Nephron progenitor cell (in vitro differentiated cells): ENCODE results near the gene SIM1.

Experiments
- DNase-seq: peaks from one replicate; pipeline ENCODE4 v3.0.0; 2021
- H3K27ac Mint-ChIP-seq: 2 replicates; pipeline ENCODE4 v1.8.0; 2021; ENCODE audit warnings: mild to moderate bottlenecking, moderate library complexity, mixed read lengths
- H3K27me3 Mint-ChIP-seq: 2 replicates; pipeline ENCODE4 v1.8.0; 2021; ENCODE audit warnings: mild to moderate bottlenecking, low read depth, mixed read lengths; ENCODE audit not compliant: poor library complexity
- H3K36me3 Mint-ChIP-seq: 2 replicates; pipeline ENCODE4 v1.8.0; 2021; ENCODE audit warnings: low read depth, mixed read lengths
- H3K4me1 Mint-ChIP-seq: 2 replicates; pipeline ENCODE4 v1.8.0; 2021; ENCODE audit warnings: mixed read lengths
- H3K4me3 Mint-ChIP-seq: 2 replicates; pipeline ENCODE4 v1.8.0; 2021; ENCODE audit warnings: mild to moderate bottlenecking, moderate library complexity, mixed read lengths
- H3K9me3 Mint-ChIP-seq: 2 replicates; pipeline ENCODE4 v1.8.0; 2021; ENCODE audit warnings: mild to moderate bottlenecking, moderate library complexity, mixed read lengths
- TF ChIP-seq, protein P1 (sequence below): fragments of 200-600 bp; sonication (generic); IDR thresholded peaks from 2 replicates; pipeline ENCODE4 v1.5.0; 2021; ENCODE audit warnings: antibody characterized with exemption

The SIM1 gene

GRCh38 chr6:100463630-100464161, 1.0 kb downstream of the SIM1 start:
- H3K36me3 Mint-ChIP-seq = no peaks in the 10 kb centered on the region
- no peak for DNase-seq
- no peak overlapping the region for H3K27ac Mint-ChIP-seq
- no peaks in the 10 kb centered on the region for H3K9me3 Mint-ChIP-seq
- peaks cover 84% of the 10 kb centered on the region for H3K27me3 Mint-ChIP-seq
- H3K4me1 Mint-ChIP-seq = peaks cover 86% of the 10 kb centered on the region
- peak overlapping the region; percentile 84 for H3K4me3 Mint-ChIP-seq
- TF ChIP-seq, protein P1, sequence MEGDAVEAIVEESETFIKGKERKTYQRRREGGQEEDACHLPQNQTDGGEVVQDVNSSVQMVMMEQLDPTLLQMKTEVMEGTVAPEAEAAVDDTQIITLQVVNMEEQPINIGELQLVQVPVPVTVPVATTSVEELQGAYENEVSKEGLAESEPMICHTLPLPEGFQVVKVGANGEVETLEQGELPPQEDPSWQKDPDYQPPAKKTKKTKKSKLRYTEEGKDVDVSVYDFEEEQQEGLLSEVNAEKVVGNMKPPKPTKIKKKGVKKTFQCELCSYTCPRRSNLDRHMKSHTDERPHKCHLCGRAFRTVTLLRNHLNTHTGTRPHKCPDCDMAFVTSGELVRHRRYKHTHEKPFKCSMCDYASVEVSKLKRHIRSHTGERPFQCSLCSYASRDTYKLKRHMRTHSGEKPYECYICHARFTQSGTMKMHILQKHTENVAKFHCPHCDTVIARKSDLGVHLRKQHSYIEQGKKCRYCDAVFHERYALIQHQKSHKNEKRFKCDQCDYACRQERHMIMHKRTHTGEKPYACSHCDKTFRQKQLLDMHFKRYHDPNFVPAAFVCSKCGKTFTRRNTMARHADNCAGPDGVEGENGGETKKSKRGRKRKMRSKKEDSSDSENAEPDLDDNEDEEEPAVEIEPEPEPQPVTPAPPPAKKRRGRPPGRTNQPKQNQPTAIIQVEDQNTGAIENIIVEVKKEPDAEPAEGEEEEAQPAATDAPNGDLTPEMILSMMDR = no peak

DNA sequence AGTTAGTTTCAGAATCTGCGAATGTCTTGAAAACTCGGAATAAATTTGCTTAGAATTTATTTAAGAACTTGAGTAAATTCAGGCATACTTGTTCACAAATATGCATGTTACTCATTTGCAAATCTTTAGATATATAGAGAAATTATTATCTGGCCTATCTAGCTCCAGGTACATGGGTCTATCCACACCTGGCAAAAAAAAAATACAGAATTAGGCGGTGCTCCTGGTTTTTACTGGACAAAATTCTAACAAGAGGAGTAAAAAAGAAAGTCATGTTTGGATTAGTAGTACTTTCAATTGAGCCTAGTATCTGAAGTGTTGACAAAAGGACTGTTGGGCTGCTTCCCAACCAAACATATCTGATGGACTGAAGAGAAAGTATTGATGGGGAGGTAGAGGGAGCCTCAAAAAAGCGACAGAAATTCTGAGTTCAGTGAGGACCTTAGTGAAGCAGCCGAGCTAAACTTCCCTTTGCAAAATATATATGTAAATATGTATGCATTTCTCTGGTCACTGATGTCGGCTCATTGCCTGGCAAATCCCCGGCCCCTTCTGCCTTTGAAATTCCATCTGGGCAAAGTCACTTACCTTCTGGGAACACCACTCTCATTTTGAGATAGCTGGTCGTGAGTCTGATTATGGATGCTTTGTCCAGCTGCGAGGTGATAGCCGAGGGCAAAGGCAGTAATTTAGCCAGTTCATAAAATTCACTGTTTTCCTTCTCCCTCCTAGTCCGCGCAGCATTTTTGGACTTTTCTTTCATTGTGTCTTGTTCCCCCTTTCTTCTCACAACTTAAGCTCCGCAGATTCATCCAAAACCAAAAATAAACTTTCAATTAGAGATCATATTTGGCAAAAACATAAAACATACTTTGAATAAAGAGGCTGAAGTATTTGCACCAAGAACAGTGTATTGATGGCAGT, 1.8 kb downstream of the SIM1 start:
- TF ChIP-seq, protein P1 = no peak

DNA sequence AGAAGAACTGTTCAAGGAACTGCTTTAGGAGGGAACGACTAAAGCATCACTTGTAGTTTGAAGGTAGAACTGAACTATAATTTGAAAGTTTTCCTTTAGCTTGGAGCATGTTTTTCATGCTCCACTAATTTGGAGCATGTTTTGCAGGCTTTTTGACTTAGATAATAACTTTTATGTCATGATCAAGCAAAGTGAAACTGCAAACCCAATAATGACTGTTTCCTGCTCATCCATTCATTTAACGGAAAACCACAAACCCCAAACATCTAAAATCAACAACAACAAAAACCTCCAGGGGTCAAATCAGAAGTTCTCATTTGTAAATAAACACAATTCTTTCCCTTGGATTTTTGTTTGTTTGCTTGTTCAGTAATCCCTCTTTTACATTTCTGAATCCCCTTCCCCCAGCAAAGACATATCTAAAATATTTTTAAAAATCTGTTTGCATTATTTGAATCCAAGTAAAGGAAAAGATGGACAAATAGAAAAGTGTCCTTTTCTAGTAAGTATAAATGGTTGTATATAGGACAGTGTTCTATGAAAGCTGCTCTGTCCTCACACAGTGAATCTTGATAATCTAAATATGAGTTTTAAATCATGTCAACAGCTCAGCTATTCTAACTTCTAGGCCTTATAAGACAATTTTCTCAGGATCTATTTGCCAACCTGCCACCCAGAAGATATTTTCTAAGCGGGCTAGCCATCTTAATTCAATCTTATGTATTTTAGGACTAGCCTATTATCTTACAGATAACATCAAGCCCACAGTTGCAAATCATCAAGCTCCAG, 2.6 kb downstream of the SIM1 start:
- DNase-seq = no peak
- H3K36me3 Mint-ChIP-seq = no peaks in the 10 kb centered on the region
- peaks cover 68% of the 10 kb centered on the region for H3K27me3 Mint-ChIP-seq
- H3K4me1 Mint-ChIP-seq = peaks cover 86% of the 10 kb centered on the region
- no peak overlapping the region for H3K27ac Mint-ChIP-seq
- TF ChIP-seq, protein P1 = no peak
- H3K9me3 Mint-ChIP-seq = no peaks in the 10 kb centered on the region
- H3K4me3 Mint-ChIP-seq = peak overlapping the region; percentile 84

More for the DNA sequence above, 1.8 kb downstream of the SIM1 start:
- H3K9me3 Mint-ChIP-seq = no peaks in the 10 kb centered on the region
- peak overlapping the region; percentile 84 for H3K4me3 Mint-ChIP-seq
- DNase-seq = no peak
- H3K36me3 Mint-ChIP-seq = no peaks in the 10 kb centered on the region
- no peak overlapping the region for H3K27ac Mint-ChIP-seq
- H3K4me1 Mint-ChIP-seq = peaks cover 86% of the 10 kb centered on the region
- H3K27me3 Mint-ChIP-seq = peaks cover 76% of the 10 kb centered on the region

GRCh38 chr6:100461278-100461916, 3.3 kb downstream of the SIM1 start:
- Mint-ChIP-seq H3K27me3 (peaks cover 61% of the 10 kb centered on the region), H3K4me1 (peaks cover 86% of the 10 kb centered on the region), H3K36me3 (no peaks in the 10 kb centered on the region), H3K4me3 (peak overlapping the region; percentile 84), H3K9me3 (no peaks in the 10 kb centered on the region), H3K27ac (peak overlapping the region; percentile 88)
- TF ChIP-seq, protein P1 = no peak
- DNase-seq = peak; percentile 67

GRCh38 chr6:100460650-100461204, 4.0 kb downstream of the SIM1 start:
- H3K4me1 Mint-ChIP-seq = peaks cover 86% of the 10 kb centered on the region
- DNase-seq = no peak
- TF ChIP-seq, protein P1 = peak; percentile 71
- H3K4me3 Mint-ChIP-seq = peak overlapping the region; percentile 84
- no peaks in the 10 kb centered on the region for H3K36me3 Mint-ChIP-seq
- peaks cover 54% of the 10 kb centered on the region for H3K27me3 Mint-ChIP-seq
- H3K27ac Mint-ChIP-seq = no peak overlapping the region
- H3K9me3 Mint-ChIP-seq = no peaks in the 10 kb centered on the region
